Transverse colon (tissue), 4 donors: ENCODE measurements around the gene AGR2.

ENCODE experiments used
- EP300 ChIP-seq: sonication (generic); formaldehyde crosslinking; IDR thresholded peaks from one replicate; pipeline ENCODE4 v1.6.1; 2017; ENCODE audit warnings: antibody characterized with exemption, low read depth
- POLR2A ChIP-seq: fragments of 450-650 bp; IDR thresholded peaks from one replicate; pipeline ENCODE4 v1.6.1; 2016; ENCODE audit warnings: antibody characterized with exemption, mild to moderate bottlenecking, moderate library complexity
- POLR2AphosphoS5 ChIP-seq, 3 donors: sonication (generic); formaldehyde crosslinking; IDR thresholded peaks; one replicate each; pipeline ENCODE4 v1.6.1; 2016; ENCODE audit warnings: antibody characterized with exemption in 3 of 3
- TF ChIP-seq, protein P1 (sequence below), 5 experiments: fragments of 200-600 bp in 3 of 5; fragments of 450-650 bp in 2 of 5; sonication (generic) in 3 of 5; IDR thresholded peaks; 1 replicate in 2 of 5; 2 replicates in 3 of 5; pipeline ENCODE4 v1.5.1; 2016 to 2017; ENCODE audit warnings: antibody characterized with exemption in 5 of 5, inconsistent platforms in 3 of 5, mild to moderate bottlenecking in 2 of 5, moderate library complexity in 1 of 5

DNA sequence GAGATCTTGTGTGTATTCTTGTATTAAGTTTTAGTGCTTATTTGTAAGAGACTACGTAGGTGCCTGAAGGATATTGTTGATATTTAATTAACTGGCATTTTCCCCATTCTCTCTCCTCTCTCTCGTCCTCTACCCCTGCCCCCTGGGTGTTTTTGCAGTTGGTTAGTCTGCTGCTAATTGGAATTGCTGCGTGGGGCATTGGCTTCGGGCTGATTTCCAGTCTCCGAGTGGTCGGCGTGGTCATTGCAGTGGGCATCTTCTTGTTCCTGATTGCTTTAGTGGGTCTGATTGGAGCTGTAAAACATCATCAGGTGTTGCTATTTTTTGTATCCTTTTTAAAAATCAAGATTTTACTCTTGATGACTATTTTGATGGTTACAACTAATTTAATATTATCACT lies 28.7 kb downstream of the AGR2 start:
- TF ChIP-seq, protein P1, sequence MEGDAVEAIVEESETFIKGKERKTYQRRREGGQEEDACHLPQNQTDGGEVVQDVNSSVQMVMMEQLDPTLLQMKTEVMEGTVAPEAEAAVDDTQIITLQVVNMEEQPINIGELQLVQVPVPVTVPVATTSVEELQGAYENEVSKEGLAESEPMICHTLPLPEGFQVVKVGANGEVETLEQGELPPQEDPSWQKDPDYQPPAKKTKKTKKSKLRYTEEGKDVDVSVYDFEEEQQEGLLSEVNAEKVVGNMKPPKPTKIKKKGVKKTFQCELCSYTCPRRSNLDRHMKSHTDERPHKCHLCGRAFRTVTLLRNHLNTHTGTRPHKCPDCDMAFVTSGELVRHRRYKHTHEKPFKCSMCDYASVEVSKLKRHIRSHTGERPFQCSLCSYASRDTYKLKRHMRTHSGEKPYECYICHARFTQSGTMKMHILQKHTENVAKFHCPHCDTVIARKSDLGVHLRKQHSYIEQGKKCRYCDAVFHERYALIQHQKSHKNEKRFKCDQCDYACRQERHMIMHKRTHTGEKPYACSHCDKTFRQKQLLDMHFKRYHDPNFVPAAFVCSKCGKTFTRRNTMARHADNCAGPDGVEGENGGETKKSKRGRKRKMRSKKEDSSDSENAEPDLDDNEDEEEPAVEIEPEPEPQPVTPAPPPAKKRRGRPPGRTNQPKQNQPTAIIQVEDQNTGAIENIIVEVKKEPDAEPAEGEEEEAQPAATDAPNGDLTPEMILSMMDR (IDR thresholded peaks at IDR 0.05) = no peak
- no peak for TF ChIP-seq POLR2A
- TF ChIP-seq POLR2AphosphoS5 (IDR thresholded peaks at IDR 0.05) = no peak
- no peak for TF ChIP-seq EP300
